ENCODE results near the gene GAL3ST2.
"Not testable (repeated sequence)": the region's sequence is repeated elsewhere in the genome, so short reads cannot be mapped to it uniquely, and the experiment has no call there.

The GAL3ST2 gene

DNA sequence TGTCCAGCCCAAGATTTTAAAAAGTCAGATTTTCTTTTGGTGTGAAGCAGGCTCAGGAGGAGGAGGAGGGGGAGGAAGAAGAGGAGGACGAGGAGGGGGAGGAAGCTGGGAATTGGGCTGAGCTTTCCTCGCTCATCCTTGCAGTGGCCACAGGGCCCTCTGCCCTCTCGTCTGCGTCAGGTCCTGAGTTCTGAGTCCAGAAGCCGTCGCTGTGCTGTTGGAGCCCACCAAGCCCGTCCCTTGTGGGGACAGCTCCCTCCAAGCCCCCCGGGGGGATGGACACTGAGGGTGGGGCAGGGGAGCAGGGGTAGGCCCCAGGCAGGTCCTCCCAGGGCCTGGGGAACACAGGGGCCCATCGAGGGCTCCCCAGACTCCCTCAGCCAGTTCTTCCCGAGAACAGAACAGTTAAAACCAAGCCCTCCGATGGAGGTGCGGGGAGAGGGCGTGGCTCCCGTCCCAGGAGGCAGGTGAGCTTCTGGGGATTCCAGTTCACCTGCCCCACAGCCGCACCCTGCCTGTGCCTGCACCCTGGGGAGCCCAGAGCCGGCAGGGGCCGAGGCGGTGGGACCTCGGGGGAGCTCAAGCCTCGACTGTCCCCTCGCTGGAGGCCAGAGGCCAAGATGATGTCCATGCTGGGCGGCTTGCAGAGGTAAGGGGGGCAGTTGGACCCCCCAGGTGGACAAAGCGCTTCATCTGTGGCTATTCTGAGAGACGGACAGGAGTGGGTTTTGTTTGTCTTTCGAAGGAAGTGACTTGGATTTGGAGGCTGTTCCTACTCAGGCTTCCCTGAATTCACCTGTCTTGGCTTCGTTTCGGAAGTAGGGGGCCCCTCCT lies at the start of gene GAL3ST2:
Gene GAL3ST2 (plus strand): TSS at position 487 of the 834 bp plus-strand sequence. CDS start 134 bp downstream, at position 621.
- DNase-seq: no peak

DNA sequence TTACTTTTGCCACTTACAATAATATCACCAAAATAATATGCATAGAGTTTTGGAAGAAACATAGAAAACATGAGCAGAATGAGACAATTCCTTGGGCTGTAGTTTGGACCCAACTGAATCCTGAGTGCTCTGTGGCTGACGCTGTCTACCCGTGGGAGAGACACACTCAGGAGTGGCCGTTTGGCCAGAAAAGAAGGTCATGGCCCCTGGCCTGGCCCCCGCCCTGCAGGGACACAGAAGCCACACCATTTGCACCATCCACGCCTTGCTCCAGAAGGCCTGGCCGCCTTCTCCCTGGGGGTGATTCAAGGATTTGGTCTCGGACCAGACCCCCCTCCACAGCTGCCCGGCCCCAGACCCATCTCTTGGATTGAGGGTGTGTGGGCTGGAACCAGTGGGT lies 48.6 kb upstream of the GAL3ST2 start:
- no peak for DNase-seq

DNA sequence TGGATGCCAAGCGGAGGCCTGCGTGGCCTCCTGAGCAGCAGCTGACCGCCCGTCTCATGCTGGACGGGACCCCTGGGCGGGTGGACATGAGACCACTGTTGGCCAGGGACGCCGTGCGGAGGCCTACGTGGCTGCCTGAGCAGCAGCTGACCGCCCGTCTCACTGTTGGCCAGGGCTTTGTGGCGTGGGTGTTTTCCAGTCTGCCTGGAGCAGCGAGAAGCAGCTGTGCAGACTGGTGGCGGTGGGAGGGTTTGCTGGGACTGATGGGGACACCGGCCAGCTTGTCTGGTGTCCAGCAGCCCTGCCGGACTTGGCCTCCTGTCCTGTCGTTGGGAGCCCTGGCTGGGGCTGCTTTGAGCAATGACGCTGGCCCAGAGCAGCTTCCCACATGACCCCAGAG lies 48.0 kb upstream of the GAL3ST2 start:
- DNase-seq: no peak

DNA sequence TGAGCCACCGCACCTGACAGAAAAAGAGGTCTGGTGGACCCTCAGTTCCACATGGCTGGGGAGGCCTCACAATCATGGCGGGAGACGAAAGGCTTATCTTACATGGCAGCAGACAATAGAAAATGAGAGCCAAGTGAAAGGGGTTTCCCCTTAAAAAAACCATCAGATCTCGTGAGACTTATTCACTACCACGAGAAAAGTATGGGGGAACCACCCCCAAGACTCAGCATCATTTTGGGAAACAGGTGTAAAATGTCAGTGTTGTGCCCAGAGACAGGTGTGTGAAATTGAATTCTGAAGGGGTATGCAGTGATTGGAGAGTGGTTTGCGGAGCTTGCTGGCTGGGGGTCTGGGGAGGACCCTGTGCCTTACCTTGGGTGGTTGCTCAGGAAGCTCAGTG lies 46.8 kb upstream of the GAL3ST2 start:
- no peak for DNase-seq

DNA sequence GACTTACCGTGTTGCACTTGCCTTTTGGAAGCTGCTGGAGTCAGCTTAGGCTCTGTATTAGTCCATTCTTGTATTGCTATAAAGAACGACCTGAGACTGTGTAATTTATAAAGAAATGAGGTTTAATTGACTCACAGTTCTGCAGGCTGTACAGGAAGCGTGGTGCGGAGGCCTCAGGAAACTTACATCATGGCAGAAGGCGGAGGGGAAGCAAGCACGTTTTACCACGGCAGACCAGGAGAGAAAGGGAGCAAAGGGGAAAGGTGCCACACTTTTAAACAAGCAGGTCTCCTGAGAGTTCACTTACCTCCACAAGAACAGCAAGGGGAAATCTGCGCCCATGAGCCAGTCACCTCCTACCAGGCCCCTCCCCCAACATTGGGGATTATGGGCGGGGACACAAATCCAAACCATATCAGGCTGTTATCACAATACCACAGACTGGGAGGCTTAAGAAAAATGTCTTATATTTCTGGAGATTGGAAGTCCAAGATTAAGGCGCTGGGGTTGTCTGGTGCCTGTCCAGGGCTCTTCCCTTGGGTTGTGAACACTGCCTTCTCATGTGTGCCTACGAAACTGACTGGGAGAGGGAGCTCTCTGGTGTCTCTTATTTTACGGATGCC lies 45.8 kb upstream of the GAL3ST2 start:
- DNase-seq: no peak

DNA sequence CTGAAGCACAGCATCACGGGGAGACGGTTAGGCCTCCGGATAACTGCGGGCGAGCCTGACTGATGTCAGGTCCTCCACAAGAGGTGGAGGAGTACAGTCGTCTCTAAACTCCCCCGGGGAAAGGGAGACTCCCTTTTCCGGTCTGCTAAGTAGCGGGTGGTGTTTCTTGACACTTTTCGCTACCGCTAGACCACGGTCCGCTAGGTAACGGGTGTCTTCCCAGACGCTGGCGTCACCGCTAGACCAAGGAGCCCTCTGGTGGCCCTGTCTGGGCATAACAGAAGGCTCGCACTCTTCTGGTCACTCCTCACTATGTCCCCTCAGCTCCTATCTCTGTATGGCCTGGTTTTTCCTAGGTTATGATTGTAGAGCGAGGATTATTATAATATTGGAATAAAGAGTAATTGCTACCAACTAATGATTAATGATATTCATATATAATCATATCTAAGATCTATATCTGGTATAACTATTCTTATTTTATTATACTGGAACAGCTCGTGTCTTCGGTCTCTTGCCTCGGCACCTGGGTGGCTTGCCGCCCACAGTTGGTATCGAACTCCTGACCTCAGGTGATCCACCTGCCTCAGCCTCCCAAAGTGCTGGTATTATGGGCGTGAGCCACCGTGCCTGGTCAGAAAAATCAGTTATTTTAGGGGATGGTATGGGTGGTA lies 44.0 kb upstream of the GAL3ST2 start:
- DNase-seq: not testable (repeated sequence)

DNA sequence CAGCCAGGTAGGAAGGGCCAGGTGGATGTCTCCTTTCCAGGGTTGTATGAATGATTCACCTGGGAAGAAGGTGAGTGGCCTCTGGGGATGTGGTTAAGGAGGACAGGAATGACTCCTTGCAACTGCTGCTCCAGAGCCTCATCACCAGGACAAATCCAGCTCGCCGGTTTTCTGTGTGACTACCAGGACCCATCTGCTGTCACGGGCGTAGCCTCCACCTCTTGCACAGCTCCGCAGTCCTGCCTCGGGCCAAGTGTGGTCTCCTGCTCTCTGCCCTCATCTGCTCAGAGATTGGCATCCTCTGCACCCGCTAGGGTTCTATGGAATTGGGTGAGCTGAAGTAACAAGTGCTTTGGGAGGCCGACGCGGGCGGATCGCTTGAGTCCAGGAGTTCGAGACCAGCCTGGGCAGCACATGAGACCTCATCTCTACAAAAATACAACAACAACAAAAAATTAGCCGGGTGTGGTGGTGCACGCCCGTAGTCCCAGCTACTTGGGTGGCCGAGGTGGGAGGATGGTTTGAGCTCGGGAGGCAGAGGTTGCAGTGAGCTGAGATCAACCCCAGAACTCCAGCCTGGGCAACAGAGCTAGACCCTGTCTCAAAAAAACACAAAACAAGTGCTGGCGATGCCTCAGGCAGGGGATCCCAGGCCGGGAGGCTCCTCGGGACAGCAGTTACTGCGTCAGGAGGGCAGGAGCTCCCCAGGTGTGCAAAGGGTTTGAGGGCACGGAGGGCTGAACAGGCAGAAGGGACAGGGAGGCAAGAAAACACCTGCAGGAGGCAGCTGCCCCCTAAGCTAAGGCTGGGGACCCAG lies 43.0 kb upstream of the GAL3ST2 start:
- no peak for DNase-seq

DNA sequence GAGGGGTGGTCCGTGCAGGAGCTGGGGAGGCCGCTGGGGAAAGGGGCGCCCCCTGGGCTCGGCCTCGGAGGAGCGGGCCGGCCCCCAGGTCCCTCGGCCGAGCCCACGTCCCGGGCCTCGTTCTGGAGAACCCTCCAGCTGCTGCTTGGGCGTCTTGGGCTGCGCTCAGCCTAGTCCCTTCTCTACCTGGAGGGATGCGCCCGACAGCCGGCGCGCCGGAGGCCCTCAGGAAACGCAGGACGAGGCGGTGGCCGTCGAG lies 42.5 kb upstream of the GAL3ST2 start:
- DNase-seq: no peak

DNA sequence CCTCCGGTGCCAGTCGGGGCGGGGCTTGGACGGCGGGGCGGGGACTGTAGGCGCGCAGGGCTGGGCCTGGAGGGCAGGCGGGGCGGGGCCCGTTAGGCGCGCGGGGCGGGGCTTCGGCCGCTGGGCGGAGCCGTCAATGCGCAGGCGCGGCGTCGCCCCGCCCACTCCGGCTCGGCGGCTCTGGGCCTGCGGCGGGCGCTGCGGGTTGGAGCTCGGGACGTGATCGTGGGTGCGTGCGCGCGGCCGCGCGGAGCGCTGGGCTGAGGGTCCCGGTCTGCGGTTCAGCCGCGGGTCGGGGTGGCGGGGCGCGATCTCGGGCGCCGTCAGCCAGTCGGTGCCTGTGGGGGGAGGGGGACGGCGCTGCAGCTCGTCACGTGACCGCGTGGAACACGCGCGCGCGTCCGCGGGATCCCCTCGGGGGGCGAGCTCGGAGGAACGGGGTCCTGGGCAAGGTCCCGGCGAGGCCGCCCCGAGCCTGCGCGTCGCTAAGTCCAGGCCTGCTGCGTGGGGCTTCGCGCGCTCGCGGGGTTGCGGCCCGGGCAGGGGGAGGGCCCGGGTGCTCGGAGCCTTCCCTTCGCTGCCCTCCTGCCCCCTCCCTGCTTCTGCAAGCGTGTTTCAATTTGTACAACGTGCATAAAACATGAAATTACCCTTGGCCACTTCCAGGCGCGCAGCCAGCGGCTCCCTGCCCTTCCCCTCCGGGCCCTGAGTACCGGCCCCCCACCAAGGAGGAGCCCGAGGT lies 42.0 kb upstream of the GAL3ST2 start, which contains the start of gene D2HGDH:
Gene D2HGDH (plus strand): TSS at position 164 of the 742 bp plus-strand sequence. CDS start 595 bp downstream, outside the sequence.
- DNase-seq: peak; percentile 59

DNA sequence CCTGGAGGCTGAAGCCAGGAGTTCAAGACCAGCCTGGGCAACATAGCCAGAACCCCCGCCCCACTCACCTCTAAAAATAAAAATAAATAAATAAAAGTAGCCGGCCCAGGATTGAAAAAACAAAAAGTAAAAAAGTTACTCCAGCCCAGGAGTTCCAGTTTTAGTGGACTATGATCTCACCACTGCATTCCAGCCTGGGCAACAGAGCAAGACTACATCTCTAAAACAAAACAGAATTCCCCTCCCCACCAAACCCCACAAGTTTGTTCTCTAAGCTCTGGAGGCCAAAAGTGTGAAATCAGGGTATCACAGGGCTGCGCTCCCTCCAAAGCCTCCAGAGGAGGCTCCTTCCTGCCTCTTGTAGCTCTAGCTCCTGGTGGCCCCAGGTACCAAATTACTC lies 40.5 kb upstream of the GAL3ST2 start:
- DNase-seq: no peak

DNA sequence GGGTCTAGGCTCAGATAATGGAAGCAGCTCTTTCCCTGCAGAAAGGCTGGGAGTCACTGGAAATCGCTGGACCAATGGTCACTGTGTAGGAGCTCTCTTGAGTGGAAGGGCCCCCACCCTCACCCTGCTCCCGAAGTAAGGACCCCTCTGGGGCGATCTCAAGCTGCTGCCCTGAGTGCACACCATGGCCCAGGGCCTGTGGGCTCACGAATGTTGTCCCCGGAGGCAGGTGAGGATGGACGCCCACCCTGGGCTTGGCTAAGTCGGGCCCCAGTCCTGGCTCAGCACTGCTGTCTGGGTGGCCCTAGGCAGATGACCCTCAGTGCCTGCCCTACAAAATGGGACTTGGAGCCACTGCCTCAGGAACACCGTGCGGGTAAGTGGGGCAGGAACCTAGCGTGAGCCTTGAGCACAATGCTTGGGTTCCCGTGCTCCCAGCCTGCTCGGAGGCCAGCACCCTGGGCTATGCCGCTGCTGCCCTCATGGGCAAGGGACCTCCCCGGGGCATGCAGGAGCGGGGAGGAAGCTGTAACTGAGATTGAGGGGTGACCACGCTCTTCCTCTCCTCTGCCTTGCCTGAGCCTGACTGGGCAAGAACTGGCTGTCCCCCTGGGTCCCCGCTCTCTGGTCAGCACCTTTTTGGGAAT lies 38.5 kb upstream of the GAL3ST2 start:
- no peak for DNase-seq

DNA sequence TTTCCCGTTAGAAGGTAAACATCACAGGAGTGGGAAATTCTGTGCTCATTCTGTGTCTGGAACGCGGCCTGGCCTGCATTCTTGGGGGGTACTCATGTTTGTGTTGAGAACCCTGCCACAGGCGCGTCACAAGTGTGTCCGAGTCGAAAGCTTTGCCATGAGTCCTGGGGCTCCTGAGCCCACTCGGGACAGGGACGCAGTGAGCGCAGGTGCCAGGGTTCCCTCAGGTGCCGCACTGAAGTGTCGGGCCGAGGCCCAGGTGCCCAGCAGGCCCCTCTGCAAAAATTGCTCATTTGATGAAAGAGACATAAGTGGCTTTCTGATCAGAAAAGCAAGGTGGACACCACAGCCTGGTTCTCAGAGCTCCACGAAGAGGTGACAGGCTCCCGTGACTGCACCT lies 37.4 kb upstream of the GAL3ST2 start:
- no peak for DNase-seq

DNA sequence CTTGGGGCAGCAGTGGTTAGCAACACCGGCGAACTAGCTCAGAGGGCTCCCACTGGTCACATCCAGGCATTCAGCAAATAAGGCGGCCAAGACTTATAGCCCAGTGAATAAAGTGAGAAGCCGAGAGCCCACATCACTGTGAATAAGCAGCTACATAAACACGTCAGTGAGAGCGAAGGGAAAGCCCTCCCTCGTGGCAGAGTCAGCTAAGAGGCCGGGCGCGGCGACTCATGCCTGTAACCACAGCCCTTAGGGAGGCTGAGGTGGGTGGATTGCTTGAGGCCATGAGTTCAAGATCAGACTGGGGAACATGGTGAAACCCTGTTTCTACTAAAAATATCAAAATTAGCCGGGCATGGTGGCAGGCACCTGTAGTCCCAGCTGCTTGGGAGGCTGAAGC lies 37.0 kb upstream of the GAL3ST2 start:
- DNase-seq: no peak

DNA sequence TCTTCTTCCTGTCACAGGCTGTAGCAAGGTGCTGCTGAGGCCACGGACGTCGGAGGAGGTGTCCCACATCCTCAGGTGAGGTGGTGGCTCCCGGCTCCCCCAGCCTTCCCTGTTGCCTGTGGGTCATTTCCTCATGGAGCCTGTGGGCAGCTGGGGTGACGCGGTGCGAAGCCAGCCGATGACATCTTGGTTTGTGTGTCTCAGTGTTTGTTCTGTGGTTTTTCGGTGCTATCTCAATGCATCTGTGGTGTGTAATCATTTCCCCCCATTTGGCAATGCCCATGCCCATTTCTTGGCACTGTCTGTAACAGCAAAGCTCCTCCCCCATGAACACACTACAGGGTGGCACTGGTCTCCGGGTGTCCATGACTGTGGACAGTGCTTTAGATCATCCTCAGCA lies 35.6 kb upstream of the GAL3ST2 start:
- DNase-seq: no peak

DNA sequence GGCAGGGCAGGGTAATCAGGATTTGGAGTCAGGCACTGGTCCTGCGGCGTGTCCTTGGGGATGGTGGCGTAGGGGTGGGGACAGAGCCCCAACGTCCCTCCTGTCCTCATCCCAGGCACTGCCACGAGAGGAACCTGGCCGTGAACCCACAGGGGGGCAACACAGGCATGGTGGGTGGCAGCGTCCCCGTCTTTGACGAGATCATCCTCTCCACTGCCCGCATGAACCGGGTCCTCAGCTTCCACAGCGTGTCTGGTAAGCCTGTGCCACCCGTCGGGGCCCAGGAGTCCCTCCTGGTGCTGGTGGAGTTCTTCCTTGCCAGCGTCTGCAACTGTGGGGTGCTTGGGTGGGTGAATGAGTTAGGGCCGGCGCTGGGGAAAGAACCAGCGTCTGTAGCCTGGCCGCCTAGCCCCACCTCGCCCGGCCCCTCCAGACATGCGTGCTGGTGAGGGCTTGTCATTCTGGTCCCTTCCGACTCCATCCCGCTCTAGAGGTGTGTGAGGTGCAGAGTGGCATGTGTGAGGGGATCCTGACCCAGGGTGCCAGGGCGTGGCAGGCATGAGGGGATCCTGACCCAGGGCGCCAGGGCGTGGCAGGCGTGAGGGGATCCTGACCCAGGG lies 34.2 kb upstream of the GAL3ST2 start:
- no peak for DNase-seq

DNA sequence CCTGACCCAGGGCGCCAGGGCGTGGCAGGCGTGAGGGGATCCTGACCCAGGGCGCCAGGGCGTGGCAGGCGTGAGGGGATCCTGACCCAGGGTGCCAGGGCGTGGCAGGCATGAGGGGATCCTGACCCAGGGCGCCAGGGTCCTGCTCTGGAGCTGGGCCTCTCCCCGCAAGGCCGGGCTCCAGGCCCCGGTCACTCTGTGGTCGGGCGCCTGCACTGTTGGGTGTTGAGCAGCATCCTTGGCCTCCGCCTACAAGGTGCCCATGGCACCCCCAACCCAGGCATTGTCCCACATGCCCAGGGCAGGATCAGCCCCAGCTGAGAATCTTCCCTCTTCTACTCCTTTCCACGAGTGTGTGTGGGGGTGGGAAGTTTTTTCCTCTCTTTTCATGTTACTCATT lies 33.6 kb upstream of the GAL3ST2 start:
- DNase-seq: not testable (repeated sequence)

DNA sequence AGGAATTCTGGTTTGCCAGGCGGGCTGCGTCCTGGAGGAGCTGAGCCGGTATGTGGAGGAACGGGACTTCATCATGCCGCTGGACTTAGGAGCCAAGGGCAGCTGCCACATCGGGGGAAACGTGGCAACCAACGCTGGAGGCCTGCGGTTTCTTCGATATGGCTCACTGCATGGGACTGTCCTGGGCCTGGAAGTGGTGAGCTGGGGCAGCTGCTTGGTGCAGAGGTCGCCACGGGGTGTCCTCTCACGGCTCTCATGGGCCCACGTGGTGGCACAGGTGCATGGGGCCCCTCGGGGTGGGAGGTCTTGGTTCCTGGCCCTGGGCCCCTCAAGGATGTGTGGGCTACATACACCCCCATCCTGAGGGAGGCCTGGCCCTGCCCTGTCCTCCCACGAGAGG lies 33.0 kb upstream of the GAL3ST2 start:
- DNase-seq: no peak

DNA sequence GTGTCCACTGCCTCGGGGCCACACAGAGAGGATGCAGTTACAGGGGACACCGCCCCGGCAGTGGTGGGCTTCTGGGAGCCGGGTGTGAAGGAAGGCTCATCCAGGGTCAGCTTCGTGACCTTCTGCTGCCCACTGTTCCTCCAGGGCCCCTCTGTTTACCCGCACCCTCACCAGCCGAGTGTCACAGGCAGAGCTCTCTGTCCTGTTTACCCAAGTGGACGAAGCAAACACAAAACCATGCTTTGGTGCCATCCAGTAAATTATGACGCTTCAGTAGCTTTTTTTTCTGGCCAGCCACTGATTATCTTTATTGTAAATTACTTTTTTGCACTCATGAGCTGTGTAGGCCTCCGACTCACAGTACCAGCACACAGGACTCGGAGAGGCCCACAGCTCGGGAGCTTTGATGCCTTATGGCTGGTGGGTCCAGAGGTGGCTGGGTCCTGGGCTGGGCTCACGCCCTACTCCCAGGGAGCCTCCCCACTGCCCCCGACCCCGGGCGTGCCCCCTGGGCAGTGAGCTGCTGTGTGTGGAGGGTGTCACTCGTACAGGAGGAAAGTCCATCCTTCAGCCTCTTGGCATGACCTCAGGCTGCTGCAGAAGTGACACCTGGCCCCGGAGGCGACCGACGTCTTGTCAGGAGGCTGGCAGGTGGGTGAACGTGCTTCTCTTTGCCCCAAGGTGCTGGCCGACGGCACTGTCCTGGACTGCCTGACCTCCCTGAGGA lies 32.4 kb upstream of the GAL3ST2 start:
- no peak for DNase-seq

DNA sequence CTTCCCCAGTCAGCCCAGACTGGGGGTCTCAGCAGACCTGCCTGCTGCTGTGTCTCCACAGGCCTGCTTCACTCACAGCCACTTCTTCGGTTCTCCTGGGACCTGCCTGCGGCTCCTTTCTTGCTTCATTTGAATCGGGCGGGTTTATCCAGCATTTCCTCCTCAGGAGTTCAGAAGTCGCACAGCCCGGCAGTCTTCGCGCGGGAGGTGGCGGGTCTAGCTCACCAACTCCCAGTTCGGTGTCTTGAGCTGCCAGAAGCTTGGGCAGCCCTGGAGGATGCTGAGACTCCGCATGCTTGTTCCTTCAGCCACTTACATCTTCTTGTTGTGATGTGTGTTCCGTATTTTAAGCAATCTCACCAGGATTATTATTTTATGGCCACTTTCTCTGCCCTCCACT lies 31.3 kb upstream of the GAL3ST2 start:
- DNase-seq: no peak

DNA sequence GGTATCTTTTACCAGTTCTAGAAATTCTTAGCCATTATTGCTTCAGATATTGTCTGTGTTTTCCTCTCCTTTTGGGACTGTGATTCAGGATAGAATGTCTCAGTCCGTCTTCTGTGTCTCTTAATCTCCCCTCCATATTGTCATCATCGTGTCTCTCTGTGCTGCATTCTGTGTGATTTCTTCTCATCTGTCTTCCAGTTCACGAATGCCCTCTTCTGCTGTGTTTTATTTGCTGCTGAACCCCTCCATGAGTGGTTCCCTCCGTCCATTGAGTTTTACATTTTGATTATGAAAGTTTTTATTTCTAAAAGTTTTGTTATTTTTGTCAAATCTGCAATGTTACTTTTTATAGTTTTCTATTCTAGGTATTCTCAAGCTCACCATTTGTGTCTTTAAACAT lies 30.5 kb upstream of the GAL3ST2 start:
- no peak for DNase-seq
